ENCODE data around the gene DEFB115.
"Not testable (repeated sequence)": the region's sequence is repeated elsewhere in the genome, so short reads cannot be mapped to it uniquely, and the experiment has no call there.

The DEFB115 gene, protein sequence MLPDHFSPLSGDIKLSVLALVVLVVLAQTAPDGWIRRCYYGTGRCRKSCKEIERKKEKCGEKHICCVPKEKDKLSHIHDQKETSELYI

DNA sequence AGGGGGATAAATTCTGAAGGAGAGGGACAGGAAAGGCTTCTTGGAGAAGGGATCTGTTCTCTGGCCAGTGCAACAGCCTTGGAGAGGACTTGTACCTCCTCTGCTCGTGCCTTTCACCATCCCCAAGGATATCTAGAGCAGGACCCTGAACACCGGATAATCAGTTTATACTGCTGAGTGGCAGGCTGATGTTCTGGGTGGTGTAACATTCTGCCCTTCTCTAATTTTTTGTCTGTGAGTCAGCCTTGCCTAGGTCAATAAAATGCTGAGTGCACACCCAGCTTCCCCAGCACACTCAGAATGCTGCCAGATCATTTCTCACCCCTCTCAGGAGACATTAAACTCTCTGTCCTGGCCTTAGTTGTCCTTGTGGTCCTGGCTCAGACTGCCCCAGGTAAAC, at the start of gene DEFB115:
Gene DEFB115, plus strand, starts transcription at position 301 of the 400 bp plus-strand sequence. Its CDS starts 0 bp downstream, at position 301.
- Histone ChIP-seq H3K4me1 (ENCODE audit: control insufficient read depth, insufficient read depth, low read length) (no peaks in the 10 kb centered on the region), H3K9ac (ENCODE audit: low read depth, low read length) (no peak within 1 kb of the TSS), H3K27ac (ENCODE audit: low read depth, low read length) (no peak within 1 kb of the TSS), H3K27me3 (ENCODE audit: control insufficient read depth, insufficient read depth, low read length) (no peaks in the 10 kb centered on the region), H3K9me3 (ENCODE audit: control insufficient read depth, insufficient read depth, low read length) (peaks cover 94% of the 10 kb centered on the region), H3K36me3 (ENCODE audit: control insufficient read depth, insufficient read depth, low read length) (no peaks in the 10 kb centered on the region), H3K4me3 (ENCODE audit: low read depth, low read length) (no peak within 1 kb of the TSS)

DNA sequence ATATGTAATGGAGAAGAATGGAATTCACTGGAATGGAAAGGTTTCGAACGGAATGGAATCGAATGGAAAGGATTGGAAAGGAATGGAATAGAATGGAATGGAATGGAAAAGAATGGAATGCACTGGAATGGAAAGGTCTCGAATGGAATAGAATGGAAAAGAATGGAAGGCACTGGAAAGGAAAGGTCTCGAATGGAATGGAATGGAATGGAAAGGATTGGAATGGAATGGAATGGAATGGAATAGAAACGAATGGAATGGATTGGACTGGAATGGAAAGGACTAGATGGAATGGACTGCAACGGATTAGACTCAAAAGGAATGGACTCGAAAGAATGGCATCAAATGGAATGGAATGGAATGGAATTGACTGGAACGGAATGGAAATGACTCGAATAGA, 20.5 kb upstream of the DEFB115 start:
- no peak overlapping the region for H3K27ac ChIP-seq (ENCODE audit: low read depth, low read length)
- H3K9me3 ChIP-seq (ENCODE audit: control insufficient read depth, insufficient read depth, low read length), result peaks cover 99% of the 10 kb centered on the region
- no peaks in the 10 kb centered on the region for H3K27me3 ChIP-seq (ENCODE audit: control insufficient read depth, insufficient read depth, low read length)
- no peaks in the 10 kb centered on the region for H3K36me3 ChIP-seq (ENCODE audit: control insufficient read depth, insufficient read depth, low read length)
- no peaks in the 10 kb centered on the region for H3K4me1 ChIP-seq (ENCODE audit: control insufficient read depth, insufficient read depth, low read length)
- no peak overlapping the region for H3K9ac ChIP-seq (ENCODE audit: low read depth, low read length)
- H3K4me3 ChIP-seq (ENCODE audit: low read depth, low read length), result peak overlapping the region; percentile 36; the same call in 1 of the 2 replicates

DNA sequence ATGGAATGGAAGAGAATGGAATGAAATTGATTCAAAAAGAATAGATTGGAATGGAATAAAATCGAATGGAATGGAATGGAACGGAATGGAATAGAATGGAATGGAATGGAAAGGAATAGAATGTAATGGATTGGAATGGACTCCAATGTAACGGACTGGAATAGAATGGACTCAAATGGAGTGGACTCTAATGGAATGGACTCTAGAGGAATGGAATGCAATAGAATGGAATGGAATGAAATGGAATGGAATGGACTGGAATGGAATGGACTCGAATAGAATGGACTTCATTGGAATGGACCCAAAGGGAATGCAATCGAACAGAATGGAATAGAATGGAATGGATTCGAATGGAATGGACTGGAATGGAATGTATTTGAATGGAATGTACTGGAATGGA, 19.7 kb upstream of the DEFB115 start:
- Histone ChIP-seq H3K9me3 (ENCODE audit: control insufficient read depth, insufficient read depth, low read length) (peaks cover 99% of the 10 kb centered on the region), H3K4me3 (ENCODE audit: low read depth, low read length) (peak overlapping the region; percentile 21; the same call in 1 of the 2 replicates), H3K27me3 (ENCODE audit: control insufficient read depth, insufficient read depth, low read length) (no peaks in the 10 kb centered on the region), H3K27ac (ENCODE audit: low read depth, low read length) (no peak overlapping the region), H3K4me1 (ENCODE audit: control insufficient read depth, insufficient read depth, low read length) (no peaks in the 10 kb centered on the region), H3K9ac (ENCODE audit: low read depth, low read length) (no peak overlapping the region), H3K36me3 (ENCODE audit: control insufficient read depth, insufficient read depth, low read length) (no peaks in the 10 kb centered on the region)

DNA sequence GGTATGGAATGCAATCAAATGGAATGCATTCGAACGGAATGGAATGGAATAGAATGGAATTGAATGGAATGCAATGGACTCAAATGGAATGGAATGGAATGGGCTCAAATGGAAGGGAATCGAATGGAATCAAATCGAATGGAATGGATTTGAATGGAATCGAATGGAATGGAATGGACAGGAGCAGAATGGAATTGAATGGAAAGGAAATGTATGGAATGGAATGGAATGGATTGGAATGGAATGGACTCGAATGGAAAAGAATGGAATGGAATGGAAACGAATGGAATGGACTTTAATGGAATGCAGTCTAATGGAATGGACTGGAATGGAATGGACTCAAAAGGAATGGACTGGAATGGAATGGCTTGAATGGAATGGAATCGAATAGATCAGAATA, 18.3 kb upstream of the DEFB115 start:
- H3K4me1 ChIP-seq (ENCODE audit: control insufficient read depth, insufficient read depth, low read length), result no peaks in the 10 kb centered on the region
- no peaks in the 10 kb centered on the region for H3K27me3 ChIP-seq (ENCODE audit: control insufficient read depth, insufficient read depth, low read length)
- H3K9me3 ChIP-seq (ENCODE audit: control insufficient read depth, insufficient read depth, low read length), result peaks cover 99% of the 10 kb centered on the region
- no peak overlapping the region for H3K27ac ChIP-seq (ENCODE audit: low read depth, low read length)
- H3K36me3 ChIP-seq (ENCODE audit: control insufficient read depth, insufficient read depth, low read length), result no peaks in the 10 kb centered on the region
- H3K9ac ChIP-seq (ENCODE audit: low read depth, low read length), result no peak overlapping the region
- peak overlapping the region; percentile 2; the same call in 1 of the 2 replicates for H3K4me3 ChIP-seq (ENCODE audit: low read depth, low read length)

DNA sequence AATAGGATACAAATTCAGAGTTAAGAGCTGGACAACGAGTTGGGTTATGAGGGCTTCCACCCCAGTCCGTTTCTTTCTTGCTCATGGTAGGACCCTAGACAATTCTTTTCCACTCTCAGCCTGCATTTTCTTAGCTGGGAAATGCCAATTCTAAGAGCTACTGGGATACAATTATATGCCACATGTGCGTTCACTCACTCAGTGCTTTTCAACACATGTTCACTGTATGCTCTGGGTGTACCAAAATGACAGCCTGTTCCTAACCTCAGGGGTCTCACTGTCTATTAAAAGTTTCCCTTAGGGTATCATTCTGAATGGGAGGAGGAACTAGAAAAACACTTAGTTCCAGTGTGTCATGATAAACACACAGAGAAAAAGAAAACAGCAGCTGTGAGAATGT, 505 bp upstream of the DEFB115 start:
- no peaks in the 10 kb centered on the region for H3K4me1 ChIP-seq (ENCODE audit: control insufficient read depth, insufficient read depth, low read length)
- H3K9ac ChIP-seq (ENCODE audit: low read depth, low read length), result no peak overlapping the region
- no peaks in the 10 kb centered on the region for H3K36me3 ChIP-seq (ENCODE audit: control insufficient read depth, insufficient read depth, low read length)
- no peak overlapping the region for H3K4me3 ChIP-seq (ENCODE audit: low read depth, low read length)
- H3K27ac ChIP-seq (ENCODE audit: low read depth, low read length), result no peak overlapping the region
- no peaks in the 10 kb centered on the region for H3K27me3 ChIP-seq (ENCODE audit: control insufficient read depth, insufficient read depth, low read length)
- peaks cover 99% of the 10 kb centered on the region for H3K9me3 ChIP-seq (ENCODE audit: control insufficient read depth, insufficient read depth, low read length)

DNA sequence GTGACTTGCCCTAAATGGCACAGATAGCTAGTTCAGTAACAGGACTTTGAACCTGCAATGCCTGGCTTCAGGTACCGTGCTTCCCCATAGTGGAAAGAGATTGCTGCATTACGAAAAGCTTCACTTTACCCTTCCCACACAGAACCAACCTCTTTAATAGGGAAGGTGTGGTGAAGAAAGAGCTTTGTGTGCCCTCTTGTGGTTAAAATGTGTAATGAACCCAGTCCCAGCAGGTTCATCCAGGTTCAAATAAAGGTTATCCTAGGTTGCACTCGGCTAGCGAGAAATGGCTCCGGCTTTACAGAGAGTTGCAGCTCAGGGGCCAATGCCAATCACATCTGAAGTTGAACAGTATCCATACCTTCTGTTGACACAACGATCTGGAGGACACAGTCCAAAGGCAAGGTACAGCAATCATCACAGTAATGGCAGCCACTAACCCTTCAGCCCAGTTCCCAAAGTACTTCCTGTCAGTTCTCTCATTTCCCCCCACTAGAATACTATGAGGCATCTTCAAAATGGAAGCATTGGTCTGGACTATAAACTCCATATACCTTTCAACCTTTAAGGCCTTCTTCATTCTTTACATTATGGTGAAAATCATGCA, 3.0 kb downstream of the DEFB115 start:
- peaks cover 67% of the 10 kb centered on the region for H3K9me3 ChIP-seq (ENCODE audit: control insufficient read depth, insufficient read depth, low read length)
- H3K9ac ChIP-seq (ENCODE audit: low read depth, low read length), result no peak overlapping the region
- no peak overlapping the region for H3K4me3 ChIP-seq (ENCODE audit: low read depth, low read length)
- H3K4me1 ChIP-seq (ENCODE audit: control insufficient read depth, insufficient read depth, low read length), result no peaks in the 10 kb centered on the region
- H3K36me3 ChIP-seq (ENCODE audit: control insufficient read depth, insufficient read depth, low read length), result no peaks in the 10 kb centered on the region
- H3K27ac ChIP-seq (ENCODE audit: low read depth, low read length), result no peak overlapping the region
- no peaks in the 10 kb centered on the region for H3K27me3 ChIP-seq (ENCODE audit: control insufficient read depth, insufficient read depth, low read length)

DNA sequence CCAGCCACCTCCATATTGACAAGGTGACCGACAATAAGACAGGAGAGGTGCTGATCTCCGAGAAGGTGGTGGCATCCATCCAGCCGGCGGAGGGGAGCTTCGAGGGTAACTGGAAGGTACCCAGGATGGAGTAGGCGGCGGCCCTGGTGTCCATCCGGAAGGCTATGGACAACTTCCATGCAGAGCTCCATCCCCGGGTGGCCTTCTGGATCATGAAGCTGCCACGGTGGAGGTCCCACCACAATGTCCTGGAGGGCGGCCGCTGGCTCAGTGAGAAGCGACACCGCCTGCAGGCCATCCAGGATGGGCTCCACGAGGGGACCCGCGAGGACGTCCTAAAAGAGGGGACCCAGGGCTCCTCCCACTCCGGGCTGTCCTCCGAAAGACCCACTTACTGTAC, 17.0 kb downstream of the DEFB115 start:
- no peak overlapping the region for H3K27ac ChIP-seq (ENCODE audit: low read depth, low read length)
- H3K27me3 ChIP-seq (ENCODE audit: control insufficient read depth, insufficient read depth, low read length), result no peaks in the 10 kb centered on the region
- peaks cover 94% of the 10 kb centered on the region for H3K9me3 ChIP-seq (ENCODE audit: control insufficient read depth, insufficient read depth, low read length)
- no peaks in the 10 kb centered on the region for H3K4me1 ChIP-seq (ENCODE audit: control insufficient read depth, insufficient read depth, low read length)
- H3K4me3 ChIP-seq (ENCODE audit: low read depth, low read length), result no peak overlapping the region
- H3K36me3 ChIP-seq (ENCODE audit: control insufficient read depth, insufficient read depth, low read length), result no peaks in the 10 kb centered on the region
- H3K9ac ChIP-seq (ENCODE audit: low read depth, low read length), result no peak overlapping the region

DNA sequence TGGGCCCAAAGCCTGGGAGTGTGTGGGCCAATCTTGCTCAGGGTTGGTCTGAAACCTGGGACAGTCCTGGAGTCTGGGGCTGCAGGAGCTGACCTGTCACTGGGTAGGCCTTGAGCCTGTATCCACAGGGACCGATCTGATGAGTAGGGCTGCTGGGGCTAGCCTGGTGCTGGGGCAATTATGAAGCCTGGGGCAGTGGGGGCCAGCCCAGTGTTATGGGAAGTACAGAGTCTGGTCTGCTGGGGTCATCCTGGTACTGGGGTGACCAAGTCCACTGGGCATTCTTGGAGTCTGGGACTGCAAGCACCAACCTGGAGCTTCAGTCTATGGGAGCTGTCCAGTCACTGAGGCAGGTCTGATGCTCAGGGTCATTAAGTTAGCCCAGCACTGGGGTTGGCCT, 20.7 kb downstream of the DEFB115 start:
- Histone ChIP-seq H3K4me1 (ENCODE audit: control insufficient read depth, insufficient read depth, low read length) (no peaks in the 10 kb centered on the region), H3K27me3 (ENCODE audit: control insufficient read depth, insufficient read depth, low read length) (no peaks in the 10 kb centered on the region), H3K36me3 (ENCODE audit: control insufficient read depth, insufficient read depth, low read length) (no peaks in the 10 kb centered on the region), H3K9me3 (ENCODE audit: control insufficient read depth, insufficient read depth, low read length) (peaks cover 93% of the 10 kb centered on the region), H3K27ac (ENCODE audit: low read depth, low read length) (no peak overlapping the region), H3K4me3 (ENCODE audit: low read depth, low read length) (no peak overlapping the region), H3K9ac (ENCODE audit: low read depth, low read length) (no peak overlapping the region)

DNA sequence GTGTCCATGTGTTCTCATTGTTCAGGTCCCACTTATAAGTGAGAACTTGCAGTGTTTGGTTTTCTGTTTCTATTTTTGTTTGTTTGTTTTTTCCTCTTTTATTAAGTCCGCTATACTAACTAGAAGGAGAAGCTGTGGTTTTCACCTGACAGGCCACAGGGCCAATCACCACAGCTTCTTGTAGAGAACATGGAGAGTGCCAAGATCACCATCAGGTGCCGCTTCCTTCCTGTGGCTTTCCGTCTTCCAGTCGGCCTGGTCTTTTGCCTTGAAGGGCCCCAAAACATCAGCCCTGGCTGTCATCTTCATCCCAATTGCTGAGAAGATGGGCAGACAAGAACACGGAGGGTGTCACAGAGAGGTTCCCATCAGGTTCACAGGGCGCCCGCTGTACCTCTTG, 27.5 kb downstream of the DEFB115 start:
- H3K27ac ChIP-seq (ENCODE audit: low read depth, low read length); H3K4me1 ChIP-seq (ENCODE audit: control insufficient read depth, insufficient read depth, low read length); H3K4me3 ChIP-seq (ENCODE audit: low read depth, low read length); H3K36me3 ChIP-seq (ENCODE audit: control insufficient read depth, insufficient read depth, low read length); H3K27me3 ChIP-seq (ENCODE audit: control insufficient read depth, insufficient read depth, low read length); H3K9ac ChIP-seq (ENCODE audit: low read depth, low read length): not testable (repeated sequence)
- H3K9me3 ChIP-seq (ENCODE audit: control insufficient read depth, insufficient read depth, low read length), result peaks cover 95% of the 10 kb centered on the region

DNA sequence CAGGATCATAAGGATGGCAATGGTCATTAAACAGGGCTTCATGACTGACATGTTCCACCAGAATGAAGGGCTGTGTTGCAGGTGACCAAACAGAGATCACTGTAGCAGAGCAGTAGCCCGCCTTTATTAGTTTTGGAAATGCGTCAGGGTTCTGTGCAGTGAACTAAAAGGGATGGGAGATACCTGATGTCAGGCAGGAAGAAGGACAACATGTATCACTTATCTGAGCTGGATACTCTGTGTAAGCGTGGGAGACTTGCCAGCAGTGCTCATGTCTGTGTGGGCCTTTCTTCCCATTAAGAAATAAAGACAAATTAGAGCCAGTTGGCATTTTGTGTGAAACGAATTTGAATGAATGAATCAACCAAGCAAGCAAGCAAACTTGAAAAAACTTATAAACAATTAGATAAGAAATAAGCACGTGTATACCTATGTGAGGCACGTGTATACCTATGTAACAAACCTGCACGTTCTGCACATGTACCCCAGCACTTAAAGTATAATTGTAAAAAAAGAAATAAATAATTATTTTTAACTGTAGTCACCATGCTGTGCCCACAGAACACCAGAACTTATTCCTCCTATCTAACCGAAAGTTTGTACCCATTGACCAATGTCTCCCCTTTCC, 51.2 kb downstream of the DEFB115 start, which contains the start of gene DEFB116:
Gene DEFB116, minus strand, starts transcription at position 51 of the 628 bp plus-strand sequence. Its CDS starts 0 bp downstream, at position 51.
- Histone ChIP-seq H3K4me1 (ENCODE audit: control insufficient read depth, insufficient read depth, low read length) (no peaks in the 10 kb centered on the region), H3K9ac (ENCODE audit: low read depth, low read length) (no peak within 1 kb of the TSS), H3K27me3 (ENCODE audit: control insufficient read depth, insufficient read depth, low read length) (no peaks in the 10 kb centered on the region), H3K27ac (ENCODE audit: low read depth, low read length) (no peak within 1 kb of the TSS), H3K4me3 (ENCODE audit: low read depth, low read length) (no peak within 1 kb of the TSS), H3K9me3 (ENCODE audit: control insufficient read depth, insufficient read depth, low read length) (peaks cover 93% of the 10 kb centered on the region), H3K36me3 (ENCODE audit: control insufficient read depth, insufficient read depth, low read length) (no peaks in the 10 kb centered on the region)

Data from HUES48 (cell line).